Measurements from ENCODE around the gene PLCG2.

DNA sequence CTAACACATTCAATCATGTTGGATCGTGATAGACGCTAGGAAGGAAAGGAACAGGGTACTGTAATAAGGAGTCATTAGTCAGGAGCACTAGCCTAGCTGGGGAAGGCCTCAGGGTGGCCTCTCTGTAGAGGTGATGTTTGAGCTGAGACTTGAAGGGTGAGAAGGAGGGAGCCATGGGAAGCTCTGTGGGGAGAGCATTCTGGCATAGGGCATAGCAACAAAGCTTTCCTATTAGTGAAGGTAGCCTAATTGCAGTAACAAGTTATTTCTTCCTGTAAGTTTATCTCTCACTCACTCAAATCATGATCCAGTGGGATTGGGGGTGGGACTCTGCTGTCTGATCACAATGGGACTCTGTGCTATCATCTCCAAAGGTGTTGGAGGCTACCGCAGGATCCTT, 16.1 kb downstream of the PLCG2 start:
- TF ChIP-seq, protein P1, sequence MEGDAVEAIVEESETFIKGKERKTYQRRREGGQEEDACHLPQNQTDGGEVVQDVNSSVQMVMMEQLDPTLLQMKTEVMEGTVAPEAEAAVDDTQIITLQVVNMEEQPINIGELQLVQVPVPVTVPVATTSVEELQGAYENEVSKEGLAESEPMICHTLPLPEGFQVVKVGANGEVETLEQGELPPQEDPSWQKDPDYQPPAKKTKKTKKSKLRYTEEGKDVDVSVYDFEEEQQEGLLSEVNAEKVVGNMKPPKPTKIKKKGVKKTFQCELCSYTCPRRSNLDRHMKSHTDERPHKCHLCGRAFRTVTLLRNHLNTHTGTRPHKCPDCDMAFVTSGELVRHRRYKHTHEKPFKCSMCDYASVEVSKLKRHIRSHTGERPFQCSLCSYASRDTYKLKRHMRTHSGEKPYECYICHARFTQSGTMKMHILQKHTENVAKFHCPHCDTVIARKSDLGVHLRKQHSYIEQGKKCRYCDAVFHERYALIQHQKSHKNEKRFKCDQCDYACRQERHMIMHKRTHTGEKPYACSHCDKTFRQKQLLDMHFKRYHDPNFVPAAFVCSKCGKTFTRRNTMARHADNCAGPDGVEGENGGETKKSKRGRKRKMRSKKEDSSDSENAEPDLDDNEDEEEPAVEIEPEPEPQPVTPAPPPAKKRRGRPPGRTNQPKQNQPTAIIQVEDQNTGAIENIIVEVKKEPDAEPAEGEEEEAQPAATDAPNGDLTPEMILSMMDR (IDR thresholded peaks at IDR 0.05; ENCODE audit: borderline replicate concordance, extremely low read depth, low read length, poor library complexity, severe bottlenecking): no peak
- no peak for TF ChIP-seq EZH2 (IDR thresholded peaks at IDR 0.05; ENCODE audit: borderline replicate concordance, low read depth, low read length, severe bottlenecking)

Measured in DND-41 (cell line).